ENCODE measurements around the gene GADD45B. TPM values are rescaled to one million over a fixed set of nuclear protein-coding genes. Genes with fewer than 3 reads are reported as not detected.
A peak's percentile ranks its signal among the peaks of the same experiment; 100 is the strongest.
"Not testable (repeated sequence)": the region's sequence is repeated elsewhere in the genome, so short reads cannot be mapped to it uniquely, and the experiment has no call there.

Gene GADD45B
- total RNA-seq, 4 donors from 2014 or later = 148 to 250 (median 195) TPM

DNA sequence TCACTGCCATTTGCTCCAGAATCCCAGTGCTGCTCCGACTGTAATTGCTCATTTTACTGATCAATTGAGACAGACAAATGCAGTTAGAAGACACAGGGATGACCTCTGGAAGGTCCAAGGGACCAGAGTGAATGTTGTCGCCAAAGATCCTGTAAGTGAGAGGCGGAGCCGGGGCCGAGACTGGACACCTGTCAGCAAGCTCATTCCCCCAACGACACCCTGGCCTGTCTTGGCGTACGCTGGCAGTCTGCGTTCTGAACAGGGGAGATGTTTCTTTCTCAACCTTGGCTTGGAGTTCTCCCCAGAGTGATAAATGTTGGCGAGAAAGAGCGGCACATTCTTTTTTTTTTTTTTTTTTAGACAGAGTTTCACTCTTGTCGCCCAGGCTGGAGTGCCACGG is 24.2 kb downstream of the GADD45B start:
- intact Hi-C loops (cut with DNase I) = no loop called here
- Histone ChIP-seq H3K9me3 (no peaks in the 10 kb centered on the region), H3K27me3 (no peaks in the 10 kb centered on the region), H3K36me3 (no peaks in the 10 kb centered on the region), H3K4me3 (replicated peaks in 1 of 3) (no peak overlapping the region), H3K4me1 (peaks cover 14 to 25% of the 10 kb centered on the region in 2 donors), H3K27ac (no peak overlapping the region)
- TF ChIP-seq, protein P1, sequence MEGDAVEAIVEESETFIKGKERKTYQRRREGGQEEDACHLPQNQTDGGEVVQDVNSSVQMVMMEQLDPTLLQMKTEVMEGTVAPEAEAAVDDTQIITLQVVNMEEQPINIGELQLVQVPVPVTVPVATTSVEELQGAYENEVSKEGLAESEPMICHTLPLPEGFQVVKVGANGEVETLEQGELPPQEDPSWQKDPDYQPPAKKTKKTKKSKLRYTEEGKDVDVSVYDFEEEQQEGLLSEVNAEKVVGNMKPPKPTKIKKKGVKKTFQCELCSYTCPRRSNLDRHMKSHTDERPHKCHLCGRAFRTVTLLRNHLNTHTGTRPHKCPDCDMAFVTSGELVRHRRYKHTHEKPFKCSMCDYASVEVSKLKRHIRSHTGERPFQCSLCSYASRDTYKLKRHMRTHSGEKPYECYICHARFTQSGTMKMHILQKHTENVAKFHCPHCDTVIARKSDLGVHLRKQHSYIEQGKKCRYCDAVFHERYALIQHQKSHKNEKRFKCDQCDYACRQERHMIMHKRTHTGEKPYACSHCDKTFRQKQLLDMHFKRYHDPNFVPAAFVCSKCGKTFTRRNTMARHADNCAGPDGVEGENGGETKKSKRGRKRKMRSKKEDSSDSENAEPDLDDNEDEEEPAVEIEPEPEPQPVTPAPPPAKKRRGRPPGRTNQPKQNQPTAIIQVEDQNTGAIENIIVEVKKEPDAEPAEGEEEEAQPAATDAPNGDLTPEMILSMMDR (IDR thresholded peaks at IDR 0.05) = no peak
- no peak for TF ChIP-seq POLR2A (IDR thresholded peaks at IDR 0.05)
- DNase-seq = no peak
- 89 to 91% methylated on average over 13 of the region's 13 CpGs for WGBS, 2 donors

DNA sequence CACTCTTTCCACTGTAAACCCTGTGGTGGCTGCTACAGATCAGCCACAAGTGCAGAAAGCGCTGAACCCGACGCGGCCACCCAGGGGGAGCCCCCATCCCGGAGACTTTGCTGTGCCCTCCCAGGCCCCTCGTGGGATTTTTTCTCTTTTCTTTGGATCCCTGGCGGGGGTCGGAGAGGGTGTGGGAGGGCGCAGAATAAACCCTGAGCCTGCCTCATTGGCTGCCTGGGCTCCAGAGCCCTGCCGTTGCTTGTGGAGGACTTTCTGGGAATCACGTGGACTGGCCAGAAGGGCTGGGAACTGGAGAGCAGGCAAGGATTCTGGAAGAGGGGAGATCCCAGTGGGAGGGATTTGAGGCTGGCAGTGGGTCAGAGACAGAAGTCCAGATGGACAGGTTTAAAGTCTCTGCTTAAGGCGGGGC is 24.9 kb downstream of the GADD45B start:
- no peak overlapping the region for H3K27ac ChIP-seq

DNA sequence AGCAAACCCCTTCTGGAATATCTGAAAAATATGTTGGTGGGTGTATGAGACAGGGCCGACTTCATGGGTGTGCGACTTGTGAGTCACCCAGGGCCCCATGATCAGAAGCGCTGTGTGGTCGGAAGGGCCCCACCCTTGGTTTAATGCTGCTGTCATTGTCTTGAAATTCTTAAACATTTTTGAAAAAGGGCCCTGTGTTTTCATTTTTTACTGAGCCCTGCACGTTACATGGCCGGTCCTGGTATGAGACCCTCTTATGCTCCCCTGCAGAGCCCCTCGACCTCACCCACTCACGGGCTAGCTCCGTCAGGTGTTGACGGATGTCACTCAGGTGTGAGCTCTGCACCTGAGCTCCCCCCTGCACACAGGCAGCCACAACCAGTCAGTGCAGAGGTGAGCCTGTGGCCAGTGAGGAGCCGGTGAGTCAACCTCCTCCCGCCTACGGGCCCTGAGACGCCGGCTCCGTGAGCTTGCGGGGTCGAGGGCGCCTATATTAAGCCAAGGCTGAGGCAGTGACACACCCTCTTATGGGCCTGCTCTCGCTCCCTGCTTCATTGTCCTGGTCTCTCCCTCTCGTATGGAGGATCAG is 27.7 kb downstream of the GADD45B start:
- 61 to 66% methylated on average over 11 to 16 of the region's 21 CpGs for WGBS, 2 donors
- Histone ChIP-seq H3K4me3 (replicated peaks in 1 of 3) (no peak overlapping the region), H3K27ac (no peak overlapping the region), H3K9me3 (no peaks in the 10 kb centered on the region), H3K27me3 (no peaks in the 10 kb centered on the region), H3K4me1 (peaks cover 4 to 22% of the 10 kb centered on the region in 2 donors), H3K36me3 (no peaks in the 10 kb centered on the region)
- no peak for DNase-seq
- intact Hi-C loops (cut with DNase I) = no loop called here
- TF ChIP-seq, protein P1 (IDR thresholded peaks at IDR 0.05) = no peak

More for the DNA sequence above, 24.9 kb downstream of the GADD45B start:
- 56 to 57% methylated on average over 11 to 12 of the region's 12 CpGs for WGBS, 2 donors
- intact Hi-C loops (cut with DNase I) = no loop called here
- Histone ChIP-seq H3K4me3 (replicated peaks in 1 of 3) (no peak overlapping the region), H3K27me3 (no peaks in the 10 kb centered on the region), H3K4me1 (peaks cover 7 to 18% of the 10 kb centered on the region in 2 donors), H3K9me3 (no peaks in the 10 kb centered on the region), H3K36me3 (no peaks in the 10 kb centered on the region)
- DNase-seq = peak; percentile 27 to 51
- TF ChIP-seq POLR2A (IDR thresholded peaks at IDR 0.05) = no peak
- TF ChIP-seq, protein P1 (IDR thresholded peaks at IDR 0.05) = no peak

DNA sequence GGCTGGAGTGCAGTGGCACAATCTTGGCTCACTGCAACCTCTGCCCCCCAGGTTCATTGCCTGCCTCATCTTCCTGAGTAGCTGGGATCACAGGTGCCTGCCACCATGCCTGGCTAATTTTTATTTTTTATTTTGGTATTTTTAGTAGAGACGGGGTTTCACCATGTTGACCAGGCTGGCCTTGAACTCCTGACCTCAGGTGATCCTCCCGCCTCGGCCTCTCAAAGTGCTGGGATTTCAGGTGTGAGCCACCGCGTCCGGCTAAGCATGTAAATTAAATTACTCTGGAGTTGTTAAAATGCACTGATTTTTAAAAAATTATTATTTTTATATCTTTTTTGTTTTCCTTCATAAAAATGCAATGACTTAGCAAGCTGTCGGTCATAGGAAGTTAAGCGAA is 30.7 kb downstream of the GADD45B start:
- H3K27ac ChIP-seq = peak overlapping the region in 1 of 3 donors; percentile 8
- H3K36me3 ChIP-seq; H3K4me3 ChIP-seq (replicated peaks in 1 of 3); H3K27me3 ChIP-seq; DNase-seq; H3K9me3 ChIP-seq; intact Hi-C loops (cut with DNase I): not testable (repeated sequence)
- peaks cover 0 to 15% of the 10 kb centered on the region in 2 donors for H3K4me1 ChIP-seq
- 80 to 83% methylated on average over 8 of the region's 8 CpGs for WGBS, 2 donors

DNA sequence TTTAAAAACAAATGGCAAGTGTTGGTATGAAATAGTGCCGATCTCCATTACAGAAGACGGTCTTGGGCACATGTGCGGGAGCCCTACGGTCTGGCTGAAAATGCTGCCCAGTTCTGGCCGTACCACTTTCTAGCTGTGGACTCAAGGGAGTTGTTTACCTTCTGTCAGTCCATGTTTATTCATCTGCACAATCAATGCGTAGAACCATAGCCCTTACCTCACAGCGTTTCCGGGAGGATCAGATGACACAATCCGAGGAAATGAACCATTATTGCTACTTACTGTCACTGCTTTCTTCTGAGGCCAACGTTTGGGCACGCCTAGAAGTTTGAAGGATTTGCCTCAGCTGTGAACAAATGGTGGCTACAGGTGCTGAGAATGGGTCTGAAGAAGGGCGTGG is 31.2 kb downstream of the GADD45B start:
- H3K27ac ChIP-seq = peak overlapping the region in 2 of 3 donors; percentile 8 to 45
- peak in 1 of 2 donors; percentile 16 for DNase-seq
- peak in 1 of 2 donors; percentile 16 for TF ChIP-seq POLR2A (IDR thresholded peaks at IDR 0.05)
- TF ChIP-seq, protein P1 (IDR thresholded peaks at IDR 0.05) = no peak
- intact Hi-C loops (cut with DNase I) = no loop called here
- no peaks in the 10 kb centered on the region for H3K27me3 ChIP-seq
- no peaks in the 10 kb centered on the region for H3K36me3 ChIP-seq
- no peak overlapping the region for H3K4me3 ChIP-seq (replicated peaks in 1 of 3)
- H3K4me1 ChIP-seq = peaks cover 0 to 19% of the 10 kb centered on the region in 2 donors
- H3K9me3 ChIP-seq = no peaks in the 10 kb centered on the region
- 25 to 36% methylated on average over 12 of the region's 12 CpGs for WGBS, 2 donors

Measured in thyroid gland (tissue), 4 donors.